Esophagus muscularis mucosa (tissue), 3 donors: Measurements from ENCODE around the gene NRIP1.

Experiments
- CTCF ChIP-seq, 3 experiments: fragments of 200-600 bp in 2 of 3; fragments of 450-650 bp in 1 of 3; sonication (generic) in 2 of 3; IDR thresholded peaks; one replicate each; pipeline ENCODE4 v1.5.1; 2017 to 2019; ENCODE audit warnings: antibody characterized with exemption in 3 of 3, mild to moderate bottlenecking in 2 of 3, moderate library complexity in 1 of 3
- POLR2A ChIP-seq: fragments of 450-650 bp; IDR thresholded peaks from one replicate; pipeline ENCODE4 v1.6.1; 2017; ENCODE audit warnings: antibody characterized with exemption, moderate library complexity, mild to moderate bottlenecking, low read depth
- POLR2AphosphoS5 ChIP-seq, 2 donors: sonication (generic); formaldehyde crosslinking; IDR thresholded peaks; one replicate each; pipeline ENCODE4 v1.6.1; 2017; ENCODE audit warnings: antibody characterized with exemption in 2 of 2

DNA sequence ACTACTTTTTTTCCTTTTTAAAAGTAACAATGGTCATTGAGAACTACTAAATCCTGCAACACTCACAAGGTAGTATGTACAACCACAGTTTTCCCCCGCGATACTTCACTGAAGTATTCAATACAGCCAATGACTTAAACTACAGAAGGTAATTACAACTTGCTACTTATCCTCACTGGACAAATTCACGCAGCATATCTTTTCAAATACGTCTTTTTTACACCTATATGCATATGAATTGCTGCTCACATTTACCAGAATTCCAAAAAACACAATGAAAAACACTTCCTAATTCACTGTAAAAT lies 12.4 kb downstream of the NRIP1 start:
- TF ChIP-seq CTCF (IDR thresholded peaks at IDR 0.05) (no peak), POLR2A (no peak), POLR2AphosphoS5 (IDR thresholded peaks at IDR 0.05) (no peak)
